SK-N-SH treated with all-trans-retinoic acid at 6 μM for 48 hours (cell line): ENCODE measurements around the gene EVA1C.

Experiments used
- CREB5 ChIP-seq: fragments of 250-450 bp; sonication (Bioruptor Pico); IDR thresholded peaks from 2 replicates; pipeline ENCODE4 v1.5.1; 2020; ENCODE audit warnings: low read depth, mild to moderate bottlenecking, moderate library complexity
- PATZ1 ChIP-seq: fragments of 250-450 bp; sonication (Bioruptor Pico); IDR thresholded peaks from 2 replicates; pipeline ENCODE4 v1.8.0; 2020; ENCODE audit warnings: mild to moderate bottlenecking, moderate library complexity, borderline replicate concordance
- RARB ChIP-seq: fragments of 250-450 bp; sonication (Bioruptor Pico); IDR thresholded peaks from 2 replicates; pipeline ENCODE4 v1.8.0; 2021; ENCODE audit warnings: mild to moderate bottlenecking, moderate library complexity
- ZFP3 ChIP-seq: fragments of 250-450 bp; sonication (Bioruptor Pico); IDR thresholded peaks from 2 replicates; pipeline ENCODE4 v1.5.0; 2020; ENCODE audit warnings: mild to moderate bottlenecking, moderate library complexity
- ZFP30 ChIP-seq: fragments of 450-650 bp; formaldehyde crosslinking; IDR thresholded peaks from 2 replicates; pipeline ENCODE4 v1.5.0; 2022; ENCODE audit warnings: mild to moderate bottlenecking, moderate library complexity
- ZNF565 ChIP-seq: fragments of 450-650 bp; formaldehyde crosslinking; conservative IDR thresholded peaks from 2 replicates; pipeline ENCODE4 v1.5.0; 2020; ENCODE audit warnings: low read depth, mild to moderate bottlenecking, moderate library complexity
- ZNF8 ChIP-seq: fragments of 450-650 bp; formaldehyde crosslinking; IDR thresholded peaks from 2 replicates; pipeline ENCODE4 v1.5.0; 2020; ENCODE audit warnings: mild to moderate bottlenecking, moderate library complexity
- TF ChIP-seq, protein P1 (sequence below): fragments of 250-450 bp; sonication (Bioruptor Pico); IDR thresholded peaks from 2 replicates; pipeline ENCODE4 v1.5.1; 2021; ENCODE audit warnings: mild to moderate bottlenecking, moderate library complexity

DNA sequence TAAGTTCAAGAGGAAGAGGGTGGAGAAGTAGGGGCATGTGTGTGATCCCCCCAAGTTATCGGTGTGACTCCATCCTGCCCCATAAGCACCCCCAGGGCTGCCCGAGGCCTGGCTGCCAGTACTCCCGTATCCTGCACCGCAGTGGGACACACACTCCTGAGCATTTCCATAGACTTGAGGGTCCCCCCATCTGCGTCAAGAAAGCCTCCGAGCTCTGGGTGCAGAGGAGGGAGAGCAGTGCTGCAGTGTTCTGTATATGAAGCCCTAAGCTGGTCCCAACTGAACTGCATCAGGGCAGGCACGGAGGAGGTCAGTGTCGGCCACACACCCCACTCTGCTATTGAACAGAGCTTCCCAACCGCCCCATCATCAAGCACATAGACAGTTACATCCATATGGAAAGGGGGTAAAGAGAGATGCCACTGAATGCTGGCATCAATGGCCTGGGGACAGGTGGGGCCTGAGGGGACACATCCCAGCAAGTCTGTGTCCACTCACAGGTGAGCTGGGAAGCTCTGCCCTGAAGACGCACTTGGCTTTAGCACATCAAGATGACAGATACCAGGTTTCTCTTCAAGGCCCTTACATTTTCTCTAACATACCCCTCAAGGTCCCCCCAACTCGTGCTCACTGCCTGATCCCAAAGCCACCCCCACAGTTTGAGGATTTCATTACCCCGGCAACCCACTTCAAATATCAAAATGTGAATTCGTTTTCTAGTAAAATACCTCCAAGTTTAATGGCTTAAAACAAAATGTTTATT is 64.3 kb downstream of the EVA1C start:
- no peak for TF ChIP-seq CREB5
- no peak for TF ChIP-seq ZNF8
- TF ChIP-seq ZFP3 (CRISPR knock-in tag), result no peak
- no peak for TF ChIP-seq RARB (CRISPR knock-in tag)
- TF ChIP-seq ZNF565 (CRISPR knock-in tag), result no peak
- TF ChIP-seq PATZ1, result no peak
- TF ChIP-seq, protein P1, sequence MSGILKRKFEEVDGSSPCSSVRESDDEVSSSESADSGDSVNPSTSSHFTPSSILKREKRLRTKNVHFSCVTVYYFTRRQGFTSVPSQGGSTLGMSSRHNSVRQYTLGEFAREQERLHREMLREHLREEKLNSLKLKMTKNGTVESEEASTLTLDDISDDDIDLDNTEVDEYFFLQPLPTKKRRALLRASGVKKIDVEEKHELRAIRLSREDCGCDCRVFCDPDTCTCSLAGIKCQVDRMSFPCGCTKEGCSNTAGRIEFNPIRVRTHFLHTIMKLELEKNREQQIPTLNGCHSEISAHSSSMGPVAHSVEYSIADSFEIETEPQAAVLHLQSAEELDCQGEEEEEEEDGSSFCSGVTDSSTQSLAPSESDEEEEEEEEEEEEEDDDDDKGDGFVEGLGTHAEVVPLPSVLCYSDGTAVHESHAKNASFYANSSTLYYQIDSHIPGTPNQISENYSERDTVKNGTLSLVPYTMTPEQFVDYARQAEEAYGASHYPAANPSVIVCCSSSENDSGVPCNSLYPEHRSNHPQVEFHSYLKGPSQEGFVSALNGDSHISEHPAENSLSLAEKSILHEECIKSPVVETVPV, result no peak
- TF ChIP-seq ZFP30, result no peak
